Keratinocyte (primary cell): ENCODE results near the gene RAD54L. TPM values are rescaled to one million over a fixed set of nuclear protein-coding genes. Genes with fewer than 3 reads are reported as not detected.
"Not testable (repeated sequence)": the region's sequence is repeated elsewhere in the genome, so short reads cannot be mapped to it uniquely, and the experiment has no call there.

ENCODE experiments used
- DNase-seq: peaks from one replicate; pipeline ENCODE4 v3.0.0-alpha.2; 2011; ENCODE audit warnings: low read depth, missing footprints, low spot score
- FAIRE-seq: peaks from 2 replicates; lab custom pipeline; 2011; peaks lifted over from hg19 to GRCh38; lab: Jason Lieb, UNC
- H2AFZ ChIP-seq: 2 replicates; pipeline ENCODE4 v1.6.0; 2012; ENCODE audit warnings: low read length, control low read depth, inconsistent platforms; ENCODE audit not compliant: control insufficient read depth
- H3K27ac ChIP-seq: 2 replicates; pipeline ENCODE4 v1.5.1; 2011; ENCODE audit warnings: low read length; ENCODE audit not compliant: control insufficient read depth, insufficient read depth
- H3K27me3 ChIP-seq: 3 replicates; pipeline ENCODE4 v1.6.0; 2011; ENCODE audit warnings: low read length; ENCODE audit not compliant: control insufficient read depth, insufficient read depth; ENCODE audit errors: extremely low read depth
- H3K36me3 ChIP-seq, 2 experiments: 2 replicates in 1 of 2; 3 replicates in 1 of 2; pipeline ENCODE4 v1.5.1; 2011; ENCODE audit warnings: low read length in 2 of 2, mild to moderate bottlenecking in 1 of 2; ENCODE audit not compliant: control insufficient read depth in 2 of 2, insufficient read depth in 2 of 2; ENCODE audit errors: extremely low read depth in 1 of 2
- H3K4me1 ChIP-seq: 3 replicates; pipeline ENCODE4 v1.5.1; 2011; ENCODE audit warnings: low read length; ENCODE audit not compliant: control insufficient read depth, insufficient read depth; ENCODE audit errors: extremely low read depth
- H3K4me2 ChIP-seq: 3 replicates; pipeline ENCODE4 v1.6.0; 2011; ENCODE audit warnings: low read depth, low read length; ENCODE audit not compliant: control insufficient read depth, insufficient read depth; ENCODE audit errors: extremely low read depth
- H3K4me3 ChIP-seq, 3 experiments: fragments of 200-600 bp in 1 of 3; sonication (generic) in 1 of 3; 2 replicates in 2 of 3; 3 replicates in 1 of 3; pipeline ENCODE4 v1.5.1; 2011 to 2016; ENCODE audit warnings: low read length in 3 of 3, mild to moderate bottlenecking in 3 of 3, control low read depth in 2 of 3, inconsistent platforms in 1 of 3, low read depth in 1 of 3, mixed read lengths in 1 of 3, mixed run types in 1 of 3, moderate library complexity in 1 of 3; ENCODE audit not compliant: control insufficient read depth in 2 of 3, insufficient read depth in 2 of 3; ENCODE audit errors: extremely low read depth in 1 of 3
- H3K79me2 ChIP-seq: 2 replicates; pipeline ENCODE4 v1.6.0; 2012; ENCODE audit warnings: low read length; ENCODE audit not compliant: control insufficient read depth, insufficient read depth
- H3K9ac ChIP-seq: 3 replicates; pipeline ENCODE4 v1.6.0; 2011; ENCODE audit warnings: low read length; ENCODE audit not compliant: control insufficient read depth, insufficient read depth; ENCODE audit errors: extremely low read depth
- H3K9me1 ChIP-seq: 3 replicates; pipeline ENCODE4 v1.6.0; 2011; ENCODE audit warnings: low read length; ENCODE audit not compliant: control insufficient read depth, insufficient read depth; ENCODE audit errors: extremely low read depth
- H3K9me3 ChIP-seq: 2 replicates; pipeline ENCODE4 v1.5.1; 2012; ENCODE audit warnings: low read depth, low read length; ENCODE audit not compliant: control insufficient read depth
- H4K20me1 ChIP-seq: 3 replicates; pipeline ENCODE4 v1.6.0; 2011; ENCODE audit warnings: low read length; ENCODE audit not compliant: control insufficient read depth, insufficient read depth; ENCODE audit errors: extremely low read depth
- dilution Hi-C: fragments of 300-500 bp; cut with MboI; formaldehyde crosslinking; loops from one replicate; pipeline ENCODE4 v1.7.0; 2020; ENCODE audit warnings: low sequenced_read_pairs; ENCODE audit not compliant: extremely low pct_ligation_motif_present
- polyA plus RNA-seq, 5 experiments: library from polyadenylated mRNA; depleted of rRNA in 3 of 5; stranded (reverse) in 3 of 5; stranded (forward) in 1 of 5; unstranded in 1 of 5; fragments of >200 nt; gene quantifications; 1 replicate in 1 of 5; 2 replicates in 3 of 5; 3 replicates in 1 of 5; pipeline versions ENCODE4 v1.2.1 to v1.2.3, GENCODE V29; 2011 to 2012; ENCODE audit warnings: missing spikeins in 2 of 5, low read depth in 1 of 5, low replicate concordance in 1 of 5

The RAD54L gene
- polyA plus RNA-seq, 1 donor (not counting 4 experiments of a cell fraction or from before 2014, with no cell fraction given) = 3.8 TPM

DNA sequence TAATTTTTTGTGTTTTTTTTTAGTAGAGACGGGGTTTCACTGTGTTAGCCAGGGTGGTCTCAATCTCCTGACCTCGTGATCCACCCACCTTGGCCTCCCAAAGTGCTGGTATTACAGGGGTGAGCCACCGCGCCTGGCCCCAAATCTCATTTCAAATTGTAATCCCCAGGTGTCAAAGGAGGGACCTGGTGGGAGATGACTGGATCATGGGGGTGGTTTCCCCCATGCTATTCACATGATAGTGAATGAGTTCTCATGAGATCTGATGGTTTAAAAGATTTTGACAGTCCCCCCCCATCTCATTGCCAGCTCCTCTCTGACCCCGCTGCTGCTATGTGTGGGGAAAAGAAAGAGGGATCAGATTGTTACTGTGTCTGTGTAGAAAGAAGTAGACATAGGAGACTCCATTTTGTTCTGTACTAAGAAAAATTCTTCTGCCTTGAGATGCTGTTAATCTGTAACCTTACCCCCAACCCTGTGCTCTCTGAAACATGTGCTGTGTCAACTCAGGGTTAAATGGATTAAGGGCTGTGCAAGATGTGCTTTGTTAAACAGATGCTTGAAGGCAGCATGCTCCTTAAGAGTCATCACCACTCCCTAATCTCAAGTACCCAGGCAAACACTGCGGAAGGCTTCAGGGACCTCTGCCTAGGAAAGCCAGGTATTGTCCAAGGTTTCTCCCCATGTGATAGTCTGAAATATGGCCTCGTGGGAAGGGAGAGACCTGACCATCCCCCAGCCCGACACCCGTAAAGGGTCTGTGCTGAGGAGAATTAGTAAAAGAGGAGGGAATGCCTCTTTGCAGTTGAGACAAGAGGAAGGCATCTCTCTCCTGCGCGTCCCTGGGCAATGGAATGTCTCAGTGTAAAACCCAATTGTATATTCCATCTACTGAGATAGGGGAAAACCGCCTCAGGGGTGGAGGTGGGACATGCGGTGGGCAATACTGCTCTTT lies 72.7 kb downstream of the RAD54L start:
- H3K36me3 ChIP-seq, H3K9me3 ChIP-seq, DNase-seq, H3K4me2 ChIP-seq, H3K79me2 ChIP-seq, H3K9me1 ChIP-seq, dilution Hi-C loops, H4K20me1 ChIP-seq, FAIRE-seq, H3K9ac ChIP-seq, H3K4me1 ChIP-seq, H3K4me3 ChIP-seq, H3K27me3 ChIP-seq, H2AFZ ChIP-seq, H3K27ac ChIP-seq: not testable (repeated sequence)

DNA sequence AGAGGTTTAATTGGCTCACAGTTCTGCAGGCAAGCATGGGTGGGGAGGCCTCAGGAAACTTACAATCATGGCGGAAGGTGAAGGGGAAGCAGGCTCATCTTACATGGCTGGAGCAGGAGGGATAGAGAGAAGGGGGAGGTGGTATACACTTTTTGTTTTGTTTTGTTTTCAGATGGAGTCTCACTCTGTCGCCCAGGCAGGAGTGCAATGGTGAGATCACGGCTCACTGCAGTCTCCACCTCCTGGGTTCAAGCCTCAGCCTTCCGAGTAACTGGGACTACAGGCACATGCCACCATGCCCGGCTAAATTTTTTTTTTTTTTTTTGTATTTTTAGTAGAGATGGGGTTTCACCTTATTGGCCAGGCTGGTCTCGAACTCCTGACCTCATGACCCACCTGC lies 74.6 kb downstream of the RAD54L start:
- dilution Hi-C loops, H3K4me1 ChIP-seq, H3K36me3 ChIP-seq, H3K9me1 ChIP-seq, H2AFZ ChIP-seq, H3K9me3 ChIP-seq, FAIRE-seq, H3K4me2 ChIP-seq, H3K4me3 ChIP-seq, H4K20me1 ChIP-seq, H3K27me3 ChIP-seq, H3K9ac ChIP-seq, H3K79me2 ChIP-seq, H3K27ac ChIP-seq, DNase-seq: not testable (repeated sequence)

DNA sequence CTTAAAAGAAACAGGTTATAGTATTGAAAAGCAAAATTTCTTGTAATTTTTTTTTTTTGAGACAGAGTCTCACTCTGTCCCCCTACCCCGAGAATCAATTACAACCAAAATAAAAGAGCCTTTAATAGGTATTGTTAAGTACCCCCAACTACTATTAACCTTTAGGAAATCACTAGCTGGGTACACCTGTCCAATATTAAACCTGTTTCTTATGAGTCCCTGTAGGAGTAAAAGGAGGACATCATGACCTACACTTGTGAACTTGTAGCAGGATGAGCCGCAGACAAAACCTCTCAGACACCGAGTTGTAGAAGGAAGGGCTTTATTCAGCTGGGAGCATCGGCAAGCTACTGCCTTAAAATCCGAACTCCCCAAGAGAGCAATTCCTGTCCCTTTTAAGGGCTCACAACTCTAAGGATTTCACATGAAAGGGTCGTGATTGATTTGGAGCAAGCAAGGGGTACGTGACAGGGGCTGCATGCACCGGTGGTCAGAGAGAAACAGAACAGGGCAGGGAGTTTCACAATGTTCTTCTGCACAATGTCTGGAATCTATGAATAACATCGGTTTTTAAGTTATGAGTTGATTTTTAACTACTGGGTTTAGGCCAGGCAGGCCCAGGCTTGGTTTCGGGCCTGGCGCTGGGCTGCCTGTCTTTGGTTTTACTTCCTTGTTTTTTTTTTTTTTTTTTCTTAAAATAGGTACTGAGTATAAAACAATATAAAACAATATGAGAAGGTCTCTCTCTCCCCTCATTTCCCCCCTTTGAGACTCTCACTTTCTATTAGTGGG lies 77.9 kb downstream of the RAD54L start:
- H3K27me3 ChIP-seq, H3K36me3 ChIP-seq, H3K4me2 ChIP-seq, H3K27ac ChIP-seq, DNase-seq, dilution Hi-C loops, H2AFZ ChIP-seq, FAIRE-seq, H3K79me2 ChIP-seq, H3K4me3 ChIP-seq, H3K9me3 ChIP-seq, H4K20me1 ChIP-seq, H3K9me1 ChIP-seq, H3K4me1 ChIP-seq, H3K9ac ChIP-seq: not testable (repeated sequence)

Other genes starting within 250 kb of the RAD54L start
- gene PIK3R3, start 115.1 kb upstream of the RAD54L start, polyA plus RNA-seq = 6.8 to 11.9 TPM (median 11.7 TPM) in 3 replicates
- gene TSPAN1, start 72.7 kb upstream of the RAD54L start, polyA plus RNA-seq = 312 to 376 TPM (median 362 TPM) in 3 replicates
- not detected in 3 replicates for gene P3R3URF, start 71.3 kb upstream of the RAD54L start, polyA plus RNA-seq
- 49.6 to 64.6 TPM (median 60.9 TPM) in 3 replicates for gene POMGNT1, start 49.3 kb upstream of the RAD54L start, polyA plus RNA-seq
- gene LURAP1, start 44.4 kb upstream of the RAD54L start, polyA plus RNA-seq = 3.5 to 4.5 TPM (median 4.1 TPM) in 3 replicates
- gene LRRC41, start 55.9 kb downstream of the RAD54L start, polyA plus RNA-seq = 51.2 to 77.6 TPM (median 70.8 TPM) in 3 replicates
- 650 to 970 TPM (median 720 TPM) in 3 replicates for gene UQCRH, start 55.9 kb downstream of the RAD54L start, polyA plus RNA-seq
- gene NSUN4, start 93.0 kb downstream of the RAD54L start, polyA plus RNA-seq = 26.3 to 28.2 TPM (median 26.6 TPM) in 3 replicates
- gene FAAH, start 146.6 kb downstream of the RAD54L start, polyA plus RNA-seq = 5.3 to 8.5 TPM (median 5.4 TPM) in 3 replicates
- gene DMBX1, start 242.1 kb downstream of the RAD54L start, polyA plus RNA-seq = not detected in 3 replicates